AG04449 (cell line): ENCODE data around the gene IKZF1.

Experiments
- CTCF ChIA-PET: fragments of 350-600 bp; formaldehyde crosslinking; extraction: SDS; loops from one replicate; lab custom pipeline; 2021; ENCODE audit warnings: antibody characterized with exemption; lab: Yijun Ruan, JAX
- POLR2A ChIA-PET: fragments of 400-600, 350-600 bp; formaldehyde crosslinking; extraction: SDS; loops from one replicate; lab custom pipeline; 2020; ENCODE audit warnings: antibody characterized with exemption, inconsistent platforms; lab: Yijun Ruan, JAX
- DNase-seq: peaks from one replicate; pipeline ENCODE4 v3.0.0-alpha.2; 2010; ENCODE audit warnings: low read depth, low spot score
- H3K4me3 ChIP-seq: 2 replicates; pipeline ENCODE4 v1.5.1; 2011; ENCODE audit warnings: low read depth, mild to moderate bottlenecking, control low read depth, low read length
- CTCF ChIP-seq: IDR thresholded peaks from one replicate; pipeline ENCODE4 v1.5.1; 2011; ENCODE audit warnings: mild to moderate bottlenecking, moderate library complexity, low read length, control low read depth, inconsistent platforms; ENCODE audit not compliant: insufficient read depth; ENCODE audit errors: missing control alignments

Gene IKZF1

GRCh38 chr7:50393547-50394252, 89.2 kb downstream of the IKZF1 start:
- no peak for DNase-seq
- TF ChIP-seq CTCF = no peak
- POLR2A ChIA-PET = no interaction called here
- H3K4me3 ChIP-seq = no peak overlapping the region
- CTCF ChIA-PET = no interaction called here

- no peak for DNase-seq
- CTCF ChIA-PET = no interaction called here
- no peak for TF ChIP-seq CTCF
- POLR2A ChIA-PET = no interaction called here
- no peak overlapping the region for H3K4me3 ChIP-seq
These were observed 89.8 kb downstream of the IKZF1 start for GRCh38 chr7:50394315-50394714.

- CTCF ChIA-PET = no interaction called here
- TF ChIP-seq CTCF = no peak
- POLR2A ChIA-PET = no interaction called here
- H3K4me3 ChIP-seq = no peak overlapping the region
- DNase-seq = no peak
These were observed 92.3 kb downstream of the IKZF1 start for GRCh38 chr7:50396856-50397255.

- DNase-seq = no peak
- no peak overlapping the region for H3K4me3 ChIP-seq
- TF ChIP-seq CTCF = no peak
- POLR2A ChIA-PET = no interaction called here
- CTCF ChIA-PET = no interaction called here
These were observed 92.9 kb downstream of the IKZF1 start for GRCh38 chr7:50397320-50397970.

GRCh38 chr7:50397971-50398324, 93.4 kb downstream of the IKZF1 start:
- DNase-seq = no peak
- ChIA-PET CTCF (interaction anchor here (0.9 kb wide), 1 partner anchor 765 kb away, joined by 4 read pairs; no protein-coding TSS in a partner anchor), POLR2A (no interaction called here)
- TF ChIP-seq CTCF = no peak
- no peak overlapping the region for H3K4me3 ChIP-seq

- H3K4me3 ChIP-seq = no peak overlapping the region
- no peak for TF ChIP-seq CTCF
- DNase-seq = no peak
- POLR2A ChIA-PET = no interaction called here
- CTCF ChIA-PET = interaction anchor here (0.9 kb wide), 1 partner anchor 19 kb away, joined by 4 read pairs; no protein-coding TSS in a partner anchor
These were observed 94.7 kb downstream of the IKZF1 start for GRCh38 chr7:50399206-50399605.
